GM12878 (cell line): ENCODE measurements around the gene PLEKHG1.

ENCODE experiments used
- ATF3 ChIP-seq: IDR thresholded peaks from 2 replicates; pipeline ENCODE4 v1.6.1; 2011; ENCODE audit warnings: low read depth, mild to moderate bottlenecking, low read length, moderate library complexity, borderline replicate concordance; ENCODE audit errors: extremely low read depth
- ATF7 ChIP-seq: fragments of 450-650 bp; IDR thresholded peaks from 2 replicates; pipeline ENCODE4 v1.6.1; 2016; ENCODE audit warnings: low read depth, mild to moderate bottlenecking
- BMI1 ChIP-seq: fragments of 450-650 bp; IDR thresholded peaks from 2 replicates; pipeline ENCODE4 v1.6.1; 2016; ENCODE audit warnings: mild to moderate bottlenecking, moderate library complexity, borderline replicate concordance
- CBX5 ChIP-seq: sonication (generic); IDR thresholded peaks from 2 replicates; pipeline ENCODE4 v1.6.1; 2016; ENCODE audit warnings: low read depth, moderate library complexity, mild to moderate bottlenecking, inconsistent platforms
- NFXL1 ChIP-seq: fragments of 450-650 bp; IDR thresholded peaks from 2 replicates; pipeline ENCODE4 v1.6.1; 2017; ENCODE audit warnings: antibody characterized with exemption, mild to moderate bottlenecking, borderline replicate concordance
- PKNOX1 ChIP-seq: fragments of 450-650 bp; IDR thresholded peaks from 2 replicates; pipeline ENCODE4 v1.6.1; 2016; ENCODE audit warnings: mild to moderate bottlenecking
- POLR2A ChIP-seq: IDR thresholded peaks from 2 replicates; pipeline ENCODE4 v1.6.1; 2011; ENCODE audit warnings: low read depth, mild to moderate bottlenecking, low read length

DNA sequence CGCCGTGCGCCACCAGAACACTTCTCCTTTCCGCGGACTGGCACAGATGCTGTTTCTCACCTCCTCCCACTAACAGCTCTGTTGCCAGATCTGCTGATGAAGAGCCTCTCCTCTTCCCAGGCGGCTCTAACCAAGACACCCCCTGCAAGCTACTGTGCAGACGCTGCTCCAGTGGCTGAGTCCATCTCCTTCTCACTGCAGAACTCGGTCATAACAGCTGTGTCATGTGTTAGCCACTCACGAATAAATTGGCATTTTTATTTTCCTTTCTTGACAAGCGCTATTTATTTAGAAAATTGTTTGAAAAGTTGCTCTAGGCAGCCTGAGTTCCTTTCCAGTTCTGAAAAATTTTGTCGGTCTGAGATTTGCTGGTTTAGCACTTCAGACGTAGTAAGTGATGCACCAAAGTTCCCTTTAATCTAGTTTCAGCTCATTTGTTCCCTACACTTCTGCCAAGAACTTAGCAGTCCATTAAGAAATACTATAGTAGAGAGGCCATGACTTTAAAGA lies 12.8 kb upstream of the PLEKHG1 start:
- no peak for TF ChIP-seq ATF7
- no peak for TF ChIP-seq PKNOX1
- TF ChIP-seq ATF3: no peak
- TF ChIP-seq BMI1: no peak
- no peak for TF ChIP-seq CBX5
- TF ChIP-seq POLR2A: no peak
- TF ChIP-seq NFXL1: no peak
